Sigmoid colon (tissue), 7 donors: Measurements from ENCODE around the gene CTDP1. TPM values are rescaled to one million over a fixed set of nuclear protein-coding genes. Genes with fewer than 3 reads are reported as not detected.

Experiments used
- DNase-seq: peaks from one replicate; pipeline ENCODE4 v3.0.0-alpha.2; 2019
- H3K27ac ChIP-seq, 4 donors: fragments of 200-600 bp; sonication (generic); one replicate each; pipeline ENCODE4 v1.5.1; 2016 to 2019; ENCODE audit warnings: mild to moderate bottlenecking in 1 of 4
- H3K27me3 ChIP-seq, 3 donors: fragments of 200-600 bp; sonication (generic); one replicate each; pipeline ENCODE4 v1.5.1; 2019; ENCODE audit warnings: mild to moderate bottlenecking in 1 of 3
- H3K36me3 ChIP-seq, 4 donors: fragments of 200-600 bp; sonication (generic); one replicate each; pipeline ENCODE4 v1.5.1; 2016 to 2019
- H3K4me1 ChIP-seq, 4 donors: fragments of 200-600 bp; sonication (generic); one replicate each; pipeline ENCODE4 v1.5.1; 2017 to 2019
- H3K4me3 ChIP-seq, 4 donors: fragments of 200-600 bp; sonication (generic); one replicate each; pipeline ENCODE4 v1.5.1; 2017 to 2019; ENCODE audit warnings: mild to moderate bottlenecking in 2 of 4, moderate library complexity in 1 of 4
- H3K9me3 ChIP-seq, 4 donors: fragments of 200-600 bp in 3 of 4; sonication (generic) in 3 of 4; one replicate each; pipeline versions ENCODE4 v1.5.1 to v1.6.1; 2013 to 2019
- CTCF ChIP-seq, 4 experiments: fragments of 450-650 bp in 3 of 4; fragments of 200-600 bp in 1 of 4; IDR thresholded peaks; one replicate each; pipeline ENCODE4 v1.5.1; 2016 to 2019; ENCODE audit warnings: antibody characterized with exemption in 4 of 4, mild to moderate bottlenecking in 3 of 4, moderate library complexity in 2 of 4
- EP300 ChIP-seq, 4 donors: sonication (generic); formaldehyde crosslinking; IDR thresholded peaks; one replicate each; pipeline ENCODE4 v1.6.1; 2017; ENCODE audit warnings: antibody characterized with exemption in 4 of 4
- POLR2A ChIP-seq, 2 donors: fragments of 450-650 bp; IDR thresholded peaks; one replicate each; pipeline ENCODE4 v1.6.1; 2016; ENCODE audit warnings: antibody characterized with exemption in 2 of 2, mild to moderate bottlenecking in 2 of 2, moderate library complexity in 2 of 2
- POLR2AphosphoS5 ChIP-seq, 4 donors: sonication (generic); formaldehyde crosslinking; IDR thresholded peaks; one replicate each; pipeline ENCODE4 v1.6.1; 2017; ENCODE audit warnings: antibody characterized with exemption in 4 of 4
- WGBS, 2 donors: extraction: QIAGEN DNeasy Blood & Tissue Kit; methylation state at CpG; one replicate each; pipeline ENCODE4 v1.1.7; 2013; 5-methylcytosine and 5-hydroxymethylcytosine counted together
- intact Hi-C: fragments of 100-400 bp; cut with DNase I; formaldehyde crosslinking; loops from one replicate; pipeline ENCODE4 v1.15.1; 2023
- polyA plus RNA-seq, 3 donors: library from polyadenylated mRNA; stranded (reverse); fragments of 200-250 nt; gene quantifications; one replicate each; pipeline ENCODE4 v1.2.3, GENCODE V29; 2013
- total RNA-seq, 4 donors: library from RNA; depleted of rRNA; stranded (reverse); fragments of >200 nt; gene quantifications; one replicate each; pipeline ENCODE4 v1.1.0, GENCODE V29; 2016
- donor health status: healthy with polysubstance abuse.
- donor health status: Bipolar disorder and iron deficiency.
- donor health status: healthy.

Gene CTDP1
- total and polyA plus RNA-seq, 7 donors = 11.1 to 25.9 (median 14.7) TPM

- Histone ChIP-seq H3K27ac (no peak overlapping the region), H3K9me3 (no peaks in the 10 kb centered on the region), H3K4me3 (no peak overlapping the region), H3K27me3 (peaks cover 12 to 60% (median 34%) of the 10 kb centered on the region in 3 donors), H3K36me3 (no peaks in the 10 kb centered on the region), H3K4me1 (peaks cover 0 to 20% (median 19%) of the 10 kb centered on the region in 4 donors)
- no peak for TF ChIP-seq CTCF (IDR thresholded peaks at IDR 0.05)
- TF ChIP-seq POLR2A (IDR thresholded peaks at IDR 0.05) = no peak
- TF ChIP-seq EP300 (IDR thresholded peaks at IDR 0.05) = no peak
- TF ChIP-seq POLR2AphosphoS5 (IDR thresholded peaks at IDR 0.05) = no peak
- intact Hi-C loops = no loop called here
- 92 to 94% methylated on average over 39 of the region's 39 CpGs for WGBS, 2 donors
- DNase-seq = peak; percentile 41
Measured at GRCh38 chr18:79800371-79801180, 121.0 kb downstream of the CTDP1 start.

- intact Hi-C loops = no loop called here
- Histone ChIP-seq H3K36me3 (no peaks in the 10 kb centered on the region), H3K27ac (no peak overlapping the region), H3K9me3 (no peaks in the 10 kb centered on the region), H3K27me3 (peaks cover 12 to 54% (median 34%) of the 10 kb centered on the region in 3 donors), H3K4me3 (no peak overlapping the region), H3K4me1 (peaks cover 0 to 20% (median 19%) of the 10 kb centered on the region in 4 donors)
- 94% methylated on average over 13 of the region's 13 CpGs for WGBS, 2 donors
- peak; percentile 26 for DNase-seq
- TF ChIP-seq EP300 (IDR thresholded peaks at IDR 0.05) (no peak), CTCF (IDR thresholded peaks at IDR 0.05) (no peak), POLR2A (IDR thresholded peaks at IDR 0.05) (no peak)
Measured at GRCh38 chr18:79801217-79801616, 121.6 kb downstream of the CTDP1 start.

- peaks cover 12 to 50% (median 34%) of the 10 kb centered on the region in 3 donors for H3K27me3 ChIP-seq
- no peak overlapping the region for H3K27ac ChIP-seq
- H3K9me3 ChIP-seq = no peaks in the 10 kb centered on the region
- 89 to 91% methylated on average over 9 of the region's 9 CpGs for WGBS, 2 donors
- TF ChIP-seq POLR2AphosphoS5 (IDR thresholded peaks at IDR 0.05) = no peak
- H3K36me3 ChIP-seq = no peaks in the 10 kb centered on the region
- peak; percentile 40 for DNase-seq
- no peak overlapping the region for H3K4me3 ChIP-seq
- H3K4me1 ChIP-seq = peaks cover 0 to 20% (median 19%) of the 10 kb centered on the region in 4 donors
- intact Hi-C loops = no loop called here
Measured at GRCh38 chr18:79801641-79802040, 122.0 kb downstream of the CTDP1 start.

GRCh38 chr18:79802298-79802697 is 122.7 kb downstream of the CTDP1 start:
- Histone ChIP-seq H3K27ac (no peak overlapping the region), H3K9me3 (no peaks in the 10 kb centered on the region), H3K36me3 (no peaks in the 10 kb centered on the region), H3K4me1 (peaks cover 0 to 20% (median 19%) of the 10 kb centered on the region in 4 donors), H3K4me3 (no peak overlapping the region), H3K27me3 (peaks cover 10 to 44% (median 34%) of the 10 kb centered on the region in 3 donors)
- peak; percentile 46 for DNase-seq
- TF ChIP-seq POLR2A (IDR thresholded peaks at IDR 0.05) (no peak), EP300 (IDR thresholded peaks at IDR 0.05) (no peak), POLR2AphosphoS5 (IDR thresholded peaks at IDR 0.05) (no peak), CTCF (IDR thresholded peaks at IDR 0.05) (no peak)
- WGBS, 2 donors = 93% methylated on average over 18 of the region's 18 CpGs
- intact Hi-C loops = no loop called here

- 91 to 92% methylated on average over 14 of the region's 14 CpGs for WGBS, 2 donors
- intact Hi-C loops = no loop called here
- Histone ChIP-seq H3K27me3 (peaks cover 0 to 30% (median 21%) of the 10 kb centered on the region in 3 donors), H3K9me3 (no peaks in the 10 kb centered on the region), H3K4me3 (no peak overlapping the region), H3K36me3 (no peaks in the 10 kb centered on the region), H3K27ac (no peak overlapping the region), H3K4me1 (peaks cover 0 to 8% (median 7%) of the 10 kb centered on the region in 4 donors)
- peak; percentile 53 for DNase-seq
- TF ChIP-seq POLR2AphosphoS5 (IDR thresholded peaks at IDR 0.05) = no peak
Measured at GRCh38 chr18:79803611-79804051, 124.0 kb downstream of the CTDP1 start.

Other genes with a start within 250 kb of the CTDP1 start
- gene KCNG2, start 118.1 kb downstream of the CTDP1 start, total RNA-seq = under 1 TPM in 1 of 4 donors, not detected in 3; 0.41 TPM
- under 1 TPM in 1 of 3 donors, not detected in 2; 0.15 TPM for gene KCNG2, start 118.1 kb downstream of the CTDP1 start, polyA plus RNA-seq